Measurements from ENCODE around the gene SLC25A25.
A peak's percentile ranks its signal among the peaks of the same experiment; 100 is the strongest.

The SLC25A25 gene

DNA sequence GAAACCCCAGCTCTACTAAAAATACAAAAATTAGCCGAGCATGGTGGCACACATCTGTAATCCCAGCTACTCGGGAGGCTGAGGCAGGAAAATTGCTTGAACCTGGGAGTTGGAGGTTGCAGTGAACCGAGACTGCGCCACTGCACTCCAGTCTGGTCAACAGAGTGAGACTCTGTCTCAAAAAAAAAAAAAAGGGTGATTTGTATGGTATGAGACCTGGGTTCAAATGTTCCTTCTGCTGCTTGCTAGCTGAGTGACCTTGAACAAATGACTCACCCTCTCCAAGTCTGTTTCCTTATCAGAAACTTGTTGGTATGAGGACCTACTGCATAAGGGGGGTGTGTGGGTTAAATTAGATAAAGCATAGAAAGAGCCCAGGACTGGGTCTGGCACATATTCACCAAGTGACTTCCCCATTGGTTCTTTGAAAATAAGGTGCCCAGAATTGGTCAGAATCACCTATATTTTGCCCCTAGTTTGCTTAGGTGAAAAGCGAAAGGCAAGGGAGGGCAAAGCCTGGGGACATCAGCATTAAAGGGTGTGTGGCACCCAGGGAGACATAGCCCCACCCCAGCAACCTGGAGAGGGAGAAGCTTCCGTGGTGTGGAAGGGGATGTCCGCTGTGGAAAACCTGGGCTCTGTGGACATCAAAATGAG, 9.9 kb downstream of the SLC25A25 start:
- DNase-seq, result no peak

DNA sequence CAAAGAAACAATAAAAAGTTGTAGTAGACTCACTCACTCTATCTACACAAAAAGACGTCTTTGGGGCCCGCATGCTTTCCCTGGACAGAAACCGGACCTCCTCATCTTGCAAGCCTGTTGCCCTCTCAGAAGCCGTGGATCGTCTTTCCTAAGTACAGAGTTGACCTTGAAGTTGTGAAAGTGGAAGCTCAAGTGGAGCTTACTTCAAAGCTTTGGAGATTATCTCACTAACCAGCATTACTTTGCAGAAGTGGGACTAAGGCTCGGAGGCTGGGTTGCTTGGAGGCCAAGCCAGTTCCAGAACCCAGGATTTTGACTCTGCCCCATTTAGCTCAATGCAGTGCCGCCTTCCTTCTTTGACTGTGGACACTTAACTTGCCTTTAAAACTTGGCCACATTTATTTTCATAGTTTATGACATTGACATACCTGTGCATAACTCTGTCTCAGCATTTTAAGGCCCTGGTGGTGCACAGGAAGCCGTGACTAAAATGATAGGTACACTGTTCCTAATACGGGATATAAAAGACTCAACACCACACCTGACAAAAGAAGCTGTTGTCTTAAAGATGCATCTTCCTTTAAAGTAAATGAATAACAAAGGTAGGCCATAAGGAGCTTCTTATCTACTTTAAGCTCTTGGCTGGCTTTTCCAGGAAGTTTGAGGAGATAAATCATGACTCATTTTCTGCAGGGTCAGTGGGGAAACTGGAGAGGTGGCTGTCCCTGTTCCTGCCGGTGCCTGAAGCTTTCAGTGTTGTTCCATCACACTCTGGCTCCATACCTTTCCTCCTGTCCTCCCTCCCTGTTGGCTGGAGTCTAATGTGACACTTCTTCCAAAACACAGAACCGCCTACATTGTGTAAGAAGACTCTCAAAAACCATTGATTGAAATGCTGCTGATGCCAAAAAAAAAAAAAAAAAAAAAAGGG, 10.7 kb downstream of the SLC25A25 start:
- no peak for DNase-seq

DNA sequence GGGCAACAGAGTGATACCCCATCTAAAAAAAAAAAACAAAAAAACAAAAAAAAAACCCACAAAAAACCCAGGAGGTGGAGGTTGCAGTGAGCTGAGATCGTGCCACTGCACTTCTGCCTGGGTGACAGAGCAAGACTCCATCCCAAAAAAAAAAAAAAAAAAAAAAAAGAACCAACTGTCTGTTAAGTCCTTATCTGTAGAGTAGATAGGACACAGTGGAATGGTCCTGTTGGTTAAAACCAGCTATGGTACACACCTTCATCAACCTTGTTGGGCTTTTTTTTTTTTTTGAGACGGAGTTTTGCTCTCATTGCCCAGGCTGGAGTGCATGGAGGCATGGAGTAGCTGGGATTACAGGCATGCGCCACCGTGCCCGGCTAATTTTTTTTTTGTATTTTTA, 12.2 kb downstream of the SLC25A25 start:
- DNase-seq, result no peak

DNA sequence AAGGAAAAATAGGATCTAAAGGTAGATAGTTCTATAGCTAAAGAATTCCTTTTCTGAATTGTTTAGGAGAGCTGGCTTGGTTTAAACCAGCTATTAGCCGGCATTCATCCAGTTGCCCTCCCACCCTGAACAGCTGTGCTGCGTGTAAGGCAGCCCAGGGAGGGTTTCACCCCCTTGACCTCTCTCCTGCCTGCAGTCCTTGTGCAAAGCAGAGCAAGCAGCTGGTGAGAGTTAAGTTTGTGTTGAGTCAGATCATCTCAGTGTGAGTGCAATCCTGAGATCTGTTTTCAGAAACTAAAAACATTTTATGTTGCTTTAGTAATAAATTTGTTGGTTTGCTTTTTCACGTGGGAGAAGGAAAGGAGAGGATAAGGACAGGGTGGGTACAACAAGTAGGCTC, 13.0 kb downstream of the SLC25A25 start:
- no peak for DNase-seq

DNA sequence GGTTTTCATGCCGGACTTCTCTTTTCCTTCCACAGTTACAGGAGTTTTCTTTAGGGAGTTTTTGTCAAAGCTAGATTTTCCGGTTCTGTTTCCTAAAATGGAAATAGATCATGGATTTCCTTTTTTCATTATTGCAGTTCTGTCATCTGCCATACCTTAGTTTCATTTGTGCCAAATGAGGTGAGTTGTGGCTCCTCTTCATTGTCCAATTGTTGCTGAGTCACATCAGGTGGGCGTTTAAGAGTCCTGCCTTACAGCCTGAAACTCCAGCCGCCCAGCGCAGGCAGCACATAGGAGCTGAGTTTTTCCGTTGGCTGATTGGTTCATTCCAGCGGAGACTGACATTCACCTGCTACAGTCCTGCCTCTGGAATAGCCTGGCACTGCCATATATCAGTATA, 14.1 kb downstream of the SLC25A25 start:
- no peak for DNase-seq

DNA sequence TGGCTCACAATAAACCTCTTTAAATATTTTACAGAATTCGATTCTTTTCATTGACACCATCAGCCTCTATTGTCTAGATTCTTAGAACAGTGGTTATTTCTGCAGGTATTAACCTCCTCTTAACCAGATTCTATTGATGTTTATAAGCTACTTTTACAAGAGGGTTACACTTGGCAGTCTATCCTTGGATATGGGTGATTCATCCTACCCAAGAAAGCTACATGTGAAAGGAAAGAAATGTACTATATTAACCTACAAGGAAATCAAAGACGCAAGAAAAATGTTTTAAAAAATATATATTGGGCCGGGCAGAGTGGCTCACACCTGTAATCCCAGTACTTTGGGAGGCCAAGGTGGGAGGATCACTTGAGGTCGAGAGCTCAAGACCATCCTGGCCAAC, 16.7 kb downstream of the SLC25A25 start:
- no peak for DNase-seq

DNA sequence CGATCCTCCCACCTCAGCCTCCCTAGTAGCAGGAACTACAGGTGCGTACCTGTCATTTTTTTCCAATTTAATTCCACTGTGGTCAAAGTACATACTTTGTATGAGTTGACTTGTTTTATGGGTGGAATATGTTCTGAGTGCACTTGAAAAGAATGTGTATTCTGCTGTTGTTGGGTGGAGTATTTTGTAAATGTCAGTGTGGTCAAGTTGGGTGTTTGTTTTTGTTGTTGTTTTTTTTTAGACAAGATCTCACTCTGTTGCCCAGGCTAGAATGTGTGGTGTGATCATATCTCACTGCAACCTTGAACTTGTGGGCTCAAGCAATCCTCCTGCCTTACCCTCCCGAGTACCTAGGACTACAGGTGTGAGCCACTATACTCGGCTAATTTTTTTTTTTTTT, 17.9 kb downstream of the SLC25A25 start:
- DNase-seq, result no peak

DNA sequence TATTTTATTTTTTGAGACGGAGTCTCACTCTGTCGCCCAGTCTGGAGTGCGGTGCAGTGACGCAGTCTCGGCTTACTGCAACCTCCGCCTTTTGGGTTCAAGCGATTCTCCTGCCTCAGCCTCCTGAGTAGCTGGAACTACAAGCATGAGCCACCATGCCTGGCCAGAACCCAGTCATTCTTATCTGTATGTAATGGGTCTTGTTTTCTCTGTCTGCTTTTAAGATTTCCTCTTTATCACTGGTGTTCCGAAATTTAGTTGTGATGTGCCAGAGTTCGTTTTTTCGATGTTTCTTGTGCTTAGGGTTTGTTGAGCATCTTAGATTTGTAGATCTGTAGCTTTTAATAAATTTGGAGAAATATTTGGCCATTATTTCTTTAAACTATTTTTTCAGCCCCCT, 19.2 kb downstream of the SLC25A25 start:
- no peak for DNase-seq

DNA sequence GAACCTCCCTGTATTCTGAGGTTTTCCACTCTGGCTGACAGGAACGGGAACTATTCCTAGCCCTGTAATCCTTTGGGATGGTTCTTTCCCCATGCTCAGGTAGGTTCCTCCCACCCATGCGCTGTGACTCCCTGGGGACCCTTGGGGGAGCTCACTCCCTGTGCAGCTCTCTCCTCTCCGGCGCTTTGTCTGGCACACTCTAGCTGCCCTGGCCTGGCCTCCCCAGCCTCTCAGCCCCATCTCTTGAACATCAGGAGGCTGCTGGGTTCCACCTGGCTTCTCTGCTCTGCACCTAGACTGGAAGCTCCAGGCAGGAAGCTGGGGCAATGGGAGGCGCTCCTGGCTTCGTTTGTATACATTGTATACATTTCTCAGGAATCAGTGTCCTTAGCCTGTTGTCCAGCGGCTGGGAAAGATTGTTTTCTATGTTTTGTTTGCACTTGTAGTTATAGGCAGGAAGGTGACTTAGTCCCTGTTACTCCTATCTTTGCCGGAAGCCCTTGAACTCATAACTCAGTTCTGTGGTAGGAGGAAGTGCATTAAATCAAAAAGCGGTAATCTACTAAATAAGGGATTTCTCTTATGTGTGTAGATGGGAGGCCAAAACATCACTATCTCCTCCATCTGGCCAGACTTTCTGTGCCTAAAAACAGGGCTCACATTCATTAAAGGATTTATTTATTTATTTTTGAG, 20.4 kb downstream of the SLC25A25 start:
- DNase-seq, result no peak

DNA sequence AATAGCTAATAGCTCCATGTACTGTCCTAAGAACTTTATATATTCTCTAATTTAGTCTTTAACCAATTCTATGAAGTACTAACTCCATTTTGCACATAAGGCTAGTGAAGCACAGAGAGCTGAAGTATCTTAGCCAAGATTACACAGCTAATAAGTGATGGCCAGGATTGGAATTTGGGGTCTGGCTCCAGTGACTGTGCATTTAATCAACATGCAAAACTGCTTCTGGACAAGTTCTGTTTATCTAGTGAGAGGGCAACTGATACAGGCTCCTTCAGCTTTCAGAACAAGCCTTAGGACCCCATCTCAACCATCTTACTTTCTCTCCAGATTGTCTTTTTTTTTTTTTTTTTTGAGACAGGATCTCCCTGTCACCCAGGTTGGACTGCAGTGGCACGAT, 21.3 kb downstream of the SLC25A25 start:
- no peak for DNase-seq

DNA sequence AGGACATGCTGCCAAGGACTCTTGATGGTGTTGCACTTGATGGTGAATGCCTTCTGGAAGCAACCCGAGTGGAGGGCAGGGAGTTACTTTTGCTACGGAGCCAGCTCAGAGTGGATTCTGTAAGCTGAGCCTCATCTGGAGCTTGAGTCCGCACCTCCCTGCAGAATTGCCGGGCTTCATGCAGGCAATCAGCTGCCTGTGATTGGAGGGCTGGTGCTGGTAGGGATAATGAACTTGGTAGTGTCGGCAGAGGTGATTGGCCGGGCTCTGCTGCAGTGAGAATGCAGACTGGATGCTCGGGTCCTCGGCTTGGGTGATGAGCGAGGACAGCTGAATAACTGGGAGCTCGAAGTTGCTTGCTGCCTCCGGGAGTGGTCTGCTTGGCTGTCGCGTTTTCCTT, 23.1 kb downstream of the SLC25A25 start:
- no peak for DNase-seq

DNA sequence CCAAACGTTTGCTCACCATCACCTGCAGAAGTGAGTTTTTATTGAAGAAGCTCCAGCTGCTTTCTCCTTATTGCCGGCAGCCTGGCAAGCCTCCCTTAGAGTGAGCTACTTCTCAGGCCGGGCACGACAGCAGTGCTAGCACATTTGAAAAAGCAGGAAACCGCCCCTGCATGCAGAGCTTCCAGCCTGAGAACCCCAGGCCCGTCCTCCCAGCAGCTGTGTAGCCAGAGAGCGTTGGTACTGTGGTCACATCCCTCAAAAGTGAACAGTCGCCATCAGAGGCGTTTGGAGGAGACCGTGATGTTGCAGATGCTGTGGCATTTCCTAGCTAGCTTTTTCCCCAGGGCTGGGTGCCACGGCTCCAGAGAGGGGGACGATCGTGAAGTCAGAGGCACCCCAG, 23.5 kb downstream of the SLC25A25 start:
- no peak for DNase-seq

DNA sequence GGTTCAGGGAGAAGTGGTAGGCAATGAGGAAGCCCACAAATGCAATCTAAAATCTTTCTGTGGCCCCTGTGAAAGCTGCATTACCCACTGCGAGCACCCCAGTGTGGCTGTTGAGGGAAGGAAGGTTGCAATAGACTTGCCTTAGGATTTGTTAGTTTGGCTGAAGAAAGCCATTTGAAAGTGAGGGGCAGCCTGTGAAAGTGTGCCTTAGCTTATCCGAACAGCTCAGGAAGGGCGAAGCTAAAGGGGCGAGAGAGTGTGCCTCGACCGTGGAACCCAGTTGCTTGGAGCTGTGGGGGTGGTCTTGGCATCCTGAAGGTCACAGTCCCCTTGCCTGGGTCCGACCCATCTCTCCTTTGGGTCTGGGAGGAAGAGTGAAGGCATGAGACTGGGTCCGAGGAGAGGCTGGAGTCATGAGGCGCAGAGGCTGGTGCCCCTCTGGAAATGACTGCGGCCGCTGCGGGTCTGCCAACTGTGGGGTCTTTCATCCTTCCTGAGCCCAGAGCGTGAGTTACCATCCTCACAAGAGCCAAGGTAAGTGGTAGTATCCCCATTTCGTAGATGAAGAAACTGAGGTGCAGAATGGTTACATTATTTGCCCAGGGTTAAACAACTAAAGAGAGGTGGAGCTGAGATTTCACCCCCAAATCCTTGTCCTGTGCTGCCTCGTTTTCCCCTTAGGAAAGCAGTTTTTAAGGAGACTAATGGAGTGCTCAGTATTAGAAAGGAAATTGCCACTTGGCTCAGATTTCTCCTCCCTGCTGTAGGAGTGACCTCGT, 24.4 kb downstream of the SLC25A25 start:
- DNase-seq, result no peak

DNA sequence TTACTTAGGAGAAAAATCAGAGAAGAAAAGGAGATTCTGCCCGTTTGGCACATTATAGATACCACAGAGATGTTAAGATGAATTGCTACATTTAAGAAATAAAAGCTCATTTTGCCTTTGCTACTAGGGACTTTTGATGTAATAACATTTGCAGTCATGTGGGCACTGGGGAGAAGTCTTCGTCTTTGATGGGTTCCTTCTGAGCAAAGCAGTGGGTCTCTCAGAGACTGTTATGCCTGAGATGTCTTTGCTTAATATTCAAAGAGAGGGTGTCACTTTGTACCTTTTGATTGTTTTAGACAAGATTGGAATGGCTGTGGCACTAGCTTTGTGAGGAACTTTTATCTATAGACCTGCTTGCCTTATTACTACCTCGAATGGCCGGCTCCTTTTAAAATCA, 25.0 kb downstream of the SLC25A25 start:
- no peak for DNase-seq

DNA sequence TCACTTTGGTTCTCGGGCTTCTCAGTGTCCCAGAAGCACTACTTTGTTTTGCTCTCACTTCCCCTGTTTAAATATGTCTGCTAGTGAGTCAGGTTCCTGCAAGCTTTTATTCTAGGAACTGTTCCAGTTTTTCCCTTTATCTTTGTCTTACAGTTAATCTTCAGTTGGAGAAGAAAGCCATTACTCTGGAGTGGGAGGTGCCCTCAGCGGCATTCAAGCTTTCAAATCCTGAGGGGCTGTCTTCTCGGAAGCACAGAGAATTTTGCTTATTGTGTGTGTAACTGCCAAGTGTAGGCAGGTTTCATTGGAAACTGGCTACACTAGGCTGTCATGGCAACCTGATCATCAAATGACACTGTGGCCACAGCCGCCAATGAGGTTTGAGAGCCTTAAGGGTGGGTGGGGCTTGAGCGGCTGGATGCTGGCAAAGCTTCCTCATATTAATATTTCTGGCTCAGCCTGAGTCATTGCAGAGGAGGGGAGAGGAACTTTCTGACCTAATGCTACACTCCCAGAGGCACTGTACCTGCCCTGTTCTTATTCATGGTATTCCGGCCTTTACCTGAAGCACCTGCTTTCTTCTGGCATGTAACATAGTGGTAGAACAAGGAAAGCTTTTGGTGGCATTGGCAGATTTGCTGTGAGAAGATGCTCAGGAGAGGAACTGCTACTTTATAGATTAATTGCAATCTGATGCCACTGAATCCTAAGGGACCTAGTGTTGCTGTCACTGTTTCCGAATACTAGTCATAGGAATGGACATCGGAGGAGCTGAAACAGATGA, 26.3 kb downstream of the SLC25A25 start:
- peak; percentile 67 to 84 for DNase-seq

DNA sequence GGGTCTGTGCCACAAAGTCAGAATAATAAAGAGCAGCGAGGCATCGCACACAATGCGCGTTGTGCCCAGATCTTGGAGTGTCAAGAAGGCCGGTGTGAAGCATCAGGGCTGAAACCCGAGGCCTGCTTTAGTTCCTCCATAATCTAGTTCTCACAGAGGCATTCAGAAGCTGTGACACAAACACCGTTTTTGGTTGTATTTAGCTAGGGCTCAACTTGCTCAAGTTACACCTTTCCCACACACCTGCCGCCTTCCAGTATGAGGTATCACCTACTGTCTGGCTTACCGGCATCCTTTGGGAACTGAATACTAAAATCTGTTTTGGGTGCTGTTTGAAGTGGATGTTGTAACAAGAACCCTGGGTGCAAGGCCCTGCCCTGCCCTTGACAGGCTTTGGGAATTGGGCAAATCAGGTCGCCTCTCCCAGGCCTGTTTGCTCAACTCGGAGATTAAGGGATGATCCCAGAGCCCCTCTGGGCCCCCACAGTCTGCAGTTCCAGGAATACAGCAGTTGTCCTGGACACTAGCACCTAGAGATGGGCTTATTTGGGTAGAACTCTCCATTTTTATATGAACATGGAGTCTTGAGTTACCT, 27.0 kb downstream of the SLC25A25 start:
- DNase-seq, result no peak

DNA sequence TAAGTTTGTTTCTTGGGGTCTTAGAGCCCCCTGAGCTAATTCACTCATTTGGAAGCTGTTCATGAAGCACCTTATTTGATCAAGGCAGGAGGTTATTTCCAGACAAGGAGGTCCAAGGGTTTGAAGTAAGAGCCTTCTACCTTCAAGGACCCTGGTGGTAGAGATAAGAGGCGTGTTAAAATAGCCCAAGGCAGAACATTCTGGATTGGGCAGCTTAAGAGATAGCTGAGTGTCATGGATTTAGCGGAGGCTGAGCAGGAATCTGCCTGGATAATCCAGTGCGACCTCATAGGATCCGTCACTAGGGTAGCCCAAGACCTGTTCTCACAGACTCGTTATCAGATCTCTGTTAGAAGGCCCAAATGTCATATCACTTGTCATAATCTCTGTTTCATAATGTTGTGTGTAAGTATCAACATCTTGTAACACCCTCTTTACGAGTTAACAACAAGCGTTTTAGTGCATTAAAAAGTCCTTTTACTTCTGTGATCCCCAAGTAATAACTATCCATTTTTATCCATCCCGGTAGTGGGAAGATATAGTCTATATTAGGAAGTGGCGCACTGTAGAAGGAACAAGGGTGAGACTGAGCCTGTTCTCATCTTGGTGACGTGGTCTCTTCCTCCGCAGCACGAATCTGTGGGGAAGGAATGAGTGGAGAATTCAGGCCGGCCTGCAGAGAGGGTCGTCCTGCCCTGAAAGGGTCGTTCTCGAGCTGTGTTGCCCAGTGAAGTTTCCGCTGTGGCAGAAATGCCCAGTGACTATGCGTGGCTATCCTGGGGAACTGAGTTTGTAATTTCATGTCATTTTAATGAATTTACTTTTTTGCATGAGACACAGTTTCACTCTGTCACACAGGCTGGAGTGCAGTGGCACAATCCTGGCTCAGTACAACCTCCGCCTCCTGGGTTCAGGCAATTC, 28.8 kb downstream of the SLC25A25 start:
- no peak for DNase-seq

DNA sequence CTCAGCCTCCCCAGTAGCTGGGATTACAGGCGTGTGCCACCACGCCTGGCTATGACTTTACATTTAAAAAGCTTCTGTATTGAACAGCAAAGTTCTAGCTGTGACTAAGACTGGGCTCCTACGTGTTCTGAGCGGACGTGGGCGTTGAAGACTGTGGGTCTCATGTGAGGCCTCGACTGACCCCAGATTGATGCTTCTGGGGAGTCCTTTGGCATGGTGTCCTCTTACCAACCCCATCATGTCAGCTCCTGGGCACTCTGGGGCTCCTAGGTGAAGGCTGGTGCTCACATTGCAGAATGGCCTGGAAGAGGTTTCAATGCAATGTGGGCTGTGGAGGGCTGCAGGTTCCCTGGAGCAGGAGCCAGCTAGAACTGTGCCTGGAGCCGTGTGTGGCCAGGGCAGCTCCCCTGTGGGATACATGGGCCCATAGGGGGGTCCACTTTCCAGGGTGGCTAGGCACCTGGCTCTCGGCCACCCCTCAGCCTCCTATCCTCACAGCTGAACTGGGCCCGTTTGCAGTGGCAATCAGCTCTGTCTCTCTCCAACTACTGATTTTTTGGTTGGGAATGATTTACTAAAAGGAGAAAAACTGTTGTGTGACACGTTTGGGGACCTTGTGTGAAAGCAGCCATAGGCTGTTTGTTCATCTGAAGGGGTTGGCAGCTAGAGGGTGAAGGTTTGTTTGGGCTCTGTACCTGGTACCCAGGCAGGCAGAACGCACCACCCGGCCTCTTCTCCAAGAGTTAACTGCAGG, 29.7 kb downstream of the SLC25A25 start:
- DNase-seq, result no peak

DNA sequence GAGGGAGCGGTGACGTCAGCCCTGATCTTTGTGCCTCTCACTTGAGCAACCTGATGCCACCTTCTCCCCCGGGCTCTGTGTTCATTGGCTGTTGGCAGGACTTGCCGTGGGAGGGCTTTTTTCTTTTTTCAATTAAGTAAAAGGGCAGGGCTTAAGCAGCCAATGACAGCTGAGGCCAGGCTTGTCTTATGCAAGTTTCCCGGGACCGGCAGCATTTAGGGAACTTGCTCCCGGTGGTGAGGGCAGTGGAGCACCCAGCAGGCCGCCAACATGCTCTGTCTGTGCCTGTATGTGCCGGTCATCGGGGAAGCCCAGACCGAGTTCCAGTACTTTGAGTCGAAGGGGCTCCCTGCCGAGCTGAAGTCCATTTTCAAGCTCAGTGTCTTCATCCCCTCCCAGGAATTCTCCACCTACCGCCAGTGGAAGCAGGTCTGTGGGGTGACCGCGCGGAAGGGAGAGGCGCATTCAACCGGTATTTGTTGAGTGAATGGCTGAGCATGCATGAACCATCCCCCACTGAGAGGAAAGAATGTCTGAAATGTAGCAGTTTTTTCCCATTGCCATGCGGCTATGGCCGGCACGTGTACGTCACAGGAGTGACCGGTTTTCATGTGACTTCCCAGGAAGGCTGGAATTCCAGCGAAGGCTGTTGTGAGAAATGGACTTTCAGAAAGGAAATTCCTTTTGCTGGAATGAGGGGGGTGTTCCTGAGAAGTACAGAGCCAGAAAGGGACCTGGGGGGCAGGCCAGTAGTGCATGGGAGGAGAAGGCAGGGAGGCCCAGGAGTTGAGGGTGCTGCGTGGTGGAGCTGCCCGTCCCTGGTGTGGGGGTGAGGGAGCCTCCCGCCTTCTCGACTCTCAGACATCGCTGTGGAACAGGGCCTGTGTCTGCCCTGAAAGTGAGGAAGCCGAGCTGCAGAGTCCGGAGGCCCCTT, 30.5 kb downstream of the SLC25A25 start:
- peak; percentile 63 to 77 for DNase-seq
